NCI-H226 (cell line): ENCODE data around the gene RAB7B.
"Not testable (repeated sequence)": the region's sequence is repeated elsewhere in the genome, so short reads cannot be mapped to it uniquely, and the experiment has no call there.

Experiments
- DNase-seq: peaks from one replicate; pipeline ENCODE4 v3.0.0-alpha.2; 2015

Gene RAB7B, protein sequence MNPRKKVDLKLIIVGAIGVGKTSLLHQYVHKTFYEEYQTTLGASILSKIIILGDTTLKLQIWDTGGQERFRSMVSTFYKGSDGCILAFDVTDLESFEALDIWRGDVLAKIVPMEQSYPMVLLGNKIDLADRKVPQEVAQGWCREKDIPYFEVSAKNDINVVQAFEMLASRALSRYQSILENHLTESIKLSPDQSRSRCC

DNA sequence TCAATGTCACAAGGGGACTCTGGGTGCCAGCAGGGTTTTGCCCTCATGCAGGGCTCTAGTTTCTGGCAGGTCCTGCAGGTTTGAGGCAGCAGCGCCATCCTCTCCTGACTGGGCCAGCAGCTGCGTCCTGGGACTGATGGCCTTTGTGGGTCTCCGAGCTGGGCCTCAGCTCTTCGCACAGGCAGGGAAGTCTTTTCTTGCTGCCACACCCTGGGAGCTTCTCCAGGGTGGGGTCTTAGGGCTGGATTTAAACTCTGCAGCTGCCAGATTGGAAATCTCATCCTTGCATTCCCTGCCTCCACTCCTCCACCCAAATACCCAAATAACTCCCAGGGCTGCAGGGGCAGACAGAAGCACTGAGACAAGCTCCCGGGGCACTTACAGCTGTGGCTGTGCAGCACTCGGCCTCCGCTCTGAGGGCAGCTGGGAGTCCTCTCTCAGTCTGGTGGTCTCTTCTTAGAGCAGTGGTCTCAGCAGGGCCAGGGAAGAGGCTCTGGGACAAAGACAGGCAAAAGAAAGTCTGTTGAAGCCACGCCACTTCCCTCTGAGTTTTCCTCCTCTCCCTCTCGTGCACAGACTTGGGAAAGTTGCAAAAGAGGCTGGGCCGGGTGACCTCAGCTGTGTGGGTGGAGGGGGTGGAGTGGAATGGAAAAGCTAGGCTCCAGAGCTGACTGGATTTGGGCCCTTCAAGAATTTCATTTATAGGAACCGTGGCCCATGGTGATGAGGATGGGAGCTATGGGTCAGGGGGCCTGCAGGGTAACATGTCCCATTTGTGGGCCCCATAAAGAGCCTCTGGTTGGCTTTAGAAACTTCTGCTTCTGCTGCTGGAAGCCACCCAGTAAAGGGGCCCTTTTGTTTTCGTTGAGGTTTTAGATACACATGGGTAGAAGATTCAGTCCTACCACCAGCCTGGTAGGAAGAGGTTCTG is at the start of gene RAB7B:
RAB7B (minus strand) TSS at position 525 of the 931 bp plus-strand sequence. CDS start 9,260 bp downstream, outside the sequence.
- peak; percentile 80 for DNase-seq

DNA sequence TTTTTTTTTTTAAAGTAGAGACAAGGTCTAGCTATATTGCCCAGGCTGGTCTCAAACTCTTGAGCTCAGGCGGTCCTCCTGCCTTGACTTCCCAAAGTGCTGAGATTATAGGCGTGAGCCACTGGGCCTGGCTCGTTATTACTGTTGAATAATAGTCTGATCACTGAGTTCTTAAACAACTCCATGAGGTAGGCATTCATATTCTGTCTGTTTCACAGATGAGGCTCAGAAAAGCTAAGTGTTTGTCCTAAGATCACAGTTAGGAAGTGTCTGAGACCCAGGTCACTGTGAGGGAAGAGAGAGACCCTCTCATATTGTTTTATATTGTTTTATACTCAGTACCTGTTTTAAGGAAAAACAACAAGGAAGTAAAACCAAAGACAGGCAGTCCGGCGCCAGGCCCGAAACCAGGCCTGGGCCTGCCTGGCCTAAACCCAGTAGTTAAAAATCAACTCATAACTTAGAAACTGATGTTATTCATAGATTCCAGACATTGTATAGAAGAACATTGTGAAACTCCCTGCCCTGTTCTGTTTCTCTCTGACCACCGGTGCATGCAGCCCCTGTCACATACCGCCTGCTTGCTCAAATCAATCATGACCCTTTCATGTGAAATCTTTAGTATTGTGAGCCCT is 49.2 kb upstream of the RAB7B start:
- not testable (repeated sequence) for DNase-seq

DNA sequence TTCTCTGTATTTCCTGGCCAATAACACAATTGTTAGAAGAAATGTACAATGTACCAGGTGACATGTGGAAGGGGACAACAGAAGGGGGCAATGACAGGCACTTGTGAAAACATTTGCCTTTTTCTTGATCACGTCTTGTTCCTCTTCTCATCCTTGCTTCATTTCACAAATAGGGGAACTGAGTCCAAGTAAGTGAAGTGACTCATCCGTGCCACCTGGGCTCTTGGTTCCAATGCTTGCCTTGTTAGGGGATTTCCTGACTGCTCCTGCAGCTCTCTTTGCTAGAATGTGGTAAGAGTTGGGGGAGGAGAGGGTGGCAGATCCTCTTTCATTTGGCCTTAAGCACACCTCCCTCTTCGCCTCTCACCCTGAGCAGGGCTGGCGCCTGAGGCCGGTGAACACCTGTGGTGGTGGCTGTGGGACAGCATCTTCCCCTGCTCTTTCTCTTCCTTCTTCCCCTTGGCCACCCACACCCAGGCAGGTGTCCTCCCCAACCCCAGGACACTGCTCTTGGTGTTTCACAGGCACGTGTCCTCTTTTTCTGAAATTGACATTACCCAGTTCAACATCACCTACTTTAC is 47.5 kb upstream of the RAB7B start:
- DNase-seq: peak; percentile 12

DNA sequence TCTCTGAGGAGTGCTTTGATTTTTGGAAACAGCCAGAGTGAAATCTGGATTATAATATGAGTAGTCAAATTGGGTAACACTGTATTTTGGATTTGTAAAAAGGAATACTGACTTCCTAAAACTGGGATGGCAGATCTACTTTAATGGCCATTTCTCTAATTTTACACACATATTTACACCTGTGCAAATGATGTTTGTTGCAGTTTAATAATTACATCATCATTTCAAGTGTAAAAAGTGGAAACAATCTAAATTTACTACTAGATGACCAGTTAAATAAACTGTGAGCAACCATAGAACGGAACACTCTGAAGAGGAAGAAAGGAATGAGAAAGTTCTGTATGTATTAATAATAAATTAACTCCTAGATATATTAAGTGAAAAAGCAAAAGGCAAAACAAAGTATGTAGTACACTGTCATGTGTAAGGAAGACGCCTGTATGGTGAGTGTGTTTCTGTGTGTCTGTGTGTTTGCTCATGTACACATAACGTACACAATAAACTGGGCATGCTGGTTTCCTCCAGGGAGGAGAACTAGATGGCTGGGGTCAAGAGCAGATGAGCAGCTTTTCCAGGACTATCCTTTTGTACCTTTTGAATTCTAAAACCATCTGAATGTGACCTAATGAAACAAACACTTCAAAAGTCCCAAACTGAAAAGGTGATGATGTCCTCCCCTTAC is 46.9 kb upstream of the RAB7B start:
- DNase-seq: no peak

DNA sequence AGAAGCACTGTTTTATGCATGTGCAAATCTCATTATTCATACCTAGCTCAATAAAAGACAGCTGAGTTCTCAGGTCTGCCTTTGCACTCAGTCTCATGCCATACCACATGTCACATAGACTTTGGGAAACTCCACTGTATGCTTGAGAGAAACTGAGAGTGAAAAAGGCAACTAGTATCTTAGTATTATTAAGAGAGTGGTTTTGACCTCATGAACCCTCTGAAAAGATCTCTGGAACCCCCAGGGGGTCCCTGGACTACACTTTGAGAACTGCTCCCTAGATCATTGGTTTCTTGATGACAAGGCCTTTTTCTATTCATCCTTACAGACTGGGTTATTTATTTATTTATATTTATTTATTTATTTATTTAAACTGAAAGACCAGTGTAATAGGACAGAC is 46.1 kb upstream of the RAB7B start:
- DNase-seq: no peak

DNA sequence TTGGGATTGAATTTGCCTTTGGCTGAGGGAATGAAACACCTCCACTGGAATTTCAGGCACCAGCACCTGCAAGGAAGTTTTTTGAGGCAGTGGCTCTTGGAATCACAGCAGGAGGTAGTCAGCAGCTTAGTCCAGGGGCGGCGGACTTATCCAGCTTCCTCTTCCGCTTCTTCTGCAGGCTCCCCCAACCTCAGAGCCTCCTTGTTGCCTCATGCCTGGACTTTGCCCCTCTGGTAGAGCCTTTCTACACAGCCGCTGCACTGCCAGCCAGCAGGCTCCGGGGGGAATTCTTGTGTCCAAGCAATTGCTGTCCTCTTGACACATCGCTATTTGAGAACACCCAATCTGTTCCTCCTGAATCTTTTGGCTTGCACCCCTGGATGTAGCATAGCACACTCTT is 45.4 kb upstream of the RAB7B start:
- no peak for DNase-seq

DNA sequence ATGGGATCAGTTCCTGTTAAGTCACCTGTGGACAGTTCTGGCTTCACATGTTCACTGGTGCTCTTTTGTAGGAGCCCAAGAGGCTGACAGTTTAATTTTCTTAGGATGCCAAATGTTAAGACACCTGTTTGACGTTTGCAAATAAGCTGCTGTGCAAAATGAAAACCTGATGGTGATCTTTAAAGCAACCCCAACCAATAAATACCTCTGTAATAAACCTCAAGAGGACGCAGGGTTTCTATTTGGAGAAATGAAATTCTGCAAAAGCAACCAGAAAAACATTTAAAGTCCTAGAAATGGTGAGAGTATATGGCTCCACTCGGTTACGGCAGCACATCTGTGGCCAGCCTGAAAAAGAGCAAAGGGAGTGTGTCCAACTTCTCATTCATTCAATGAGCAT is 44.1 kb upstream of the RAB7B start:
- no peak for DNase-seq

DNA sequence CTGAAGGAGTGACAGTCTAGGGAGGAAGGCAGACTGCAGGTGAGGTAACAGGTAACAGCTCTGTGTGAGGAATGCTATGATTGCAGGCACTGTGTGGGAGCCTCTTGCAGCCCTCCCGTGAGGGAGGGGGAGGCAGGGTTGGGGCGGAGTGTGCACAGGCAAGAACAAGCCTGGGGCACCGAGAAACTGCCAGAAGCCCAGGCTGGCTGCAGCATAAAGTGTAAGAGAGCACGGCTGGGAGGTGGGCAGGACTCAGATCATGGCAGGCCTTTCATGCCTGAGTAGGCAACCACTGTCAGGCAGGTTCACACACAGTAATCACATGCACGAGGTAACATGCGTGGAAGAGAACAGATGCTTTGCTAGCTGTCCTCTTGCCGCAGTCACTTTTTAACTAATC is 38.4 kb upstream of the RAB7B start:
- no peak for DNase-seq

DNA sequence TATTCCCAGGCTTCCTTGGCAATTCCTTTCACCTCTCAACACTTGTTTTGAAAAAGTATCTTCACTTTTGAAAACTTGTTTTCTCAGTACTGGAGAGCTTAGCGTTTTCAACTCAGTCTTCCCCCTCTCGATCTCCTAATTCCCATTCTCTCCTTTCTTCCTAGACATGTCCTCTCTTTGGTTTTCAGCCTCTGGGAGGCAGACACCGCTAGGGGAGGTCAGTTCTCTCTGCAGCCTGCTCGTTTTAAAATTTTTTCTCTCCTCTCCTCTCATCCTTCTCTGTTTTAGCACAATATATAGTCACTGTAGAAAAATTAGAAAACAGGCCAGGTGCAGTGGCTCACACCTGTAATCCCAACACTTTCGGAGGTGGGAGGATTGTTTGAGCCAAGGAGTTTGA is 37.1 kb upstream of the RAB7B start:
- no peak for DNase-seq

DNA sequence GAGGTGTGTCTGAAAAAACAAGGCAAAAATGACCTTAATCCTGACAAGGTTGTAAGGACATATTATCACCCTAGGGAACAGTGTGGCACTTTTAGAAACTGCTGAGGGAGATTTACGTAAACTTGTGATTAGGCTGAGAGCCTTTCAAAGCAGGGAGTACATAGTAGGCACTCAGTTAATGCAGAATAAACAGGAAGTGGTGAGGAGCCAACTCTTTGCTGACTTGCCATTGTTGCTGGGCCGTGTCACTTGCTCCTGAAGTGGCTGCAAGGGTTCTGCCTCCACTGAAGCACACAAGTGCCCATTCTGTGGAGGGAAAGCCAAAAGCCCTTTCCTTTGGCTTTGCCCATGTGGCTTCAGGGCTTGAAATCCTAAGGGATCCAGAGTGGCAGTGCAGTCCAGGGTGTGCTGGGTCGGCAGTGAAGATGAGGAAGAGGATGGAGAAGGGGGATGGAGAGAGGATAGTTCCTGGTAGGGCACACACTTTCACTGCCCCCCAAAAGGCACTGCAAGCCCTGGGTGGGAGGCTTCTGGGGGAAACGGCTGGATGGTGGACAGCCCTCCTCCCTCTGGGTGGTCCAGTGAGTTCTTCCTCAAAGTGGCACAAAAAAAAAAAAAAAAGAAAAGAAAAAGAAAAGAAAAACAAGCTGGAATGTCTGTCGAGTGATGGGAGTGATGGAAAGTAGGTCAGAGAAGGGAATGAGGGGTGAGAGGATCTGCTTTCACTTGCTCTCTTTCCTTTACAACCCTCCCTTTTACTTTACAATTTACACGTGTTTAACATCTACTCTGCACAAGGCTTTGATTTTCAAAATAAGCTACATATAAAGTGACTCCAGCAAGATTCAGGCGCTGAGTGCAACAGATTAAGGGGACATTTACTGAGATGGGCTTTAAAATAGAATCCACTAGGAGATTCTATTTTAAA is 36.1 kb upstream of the RAB7B start:
- no peak for DNase-seq

DNA sequence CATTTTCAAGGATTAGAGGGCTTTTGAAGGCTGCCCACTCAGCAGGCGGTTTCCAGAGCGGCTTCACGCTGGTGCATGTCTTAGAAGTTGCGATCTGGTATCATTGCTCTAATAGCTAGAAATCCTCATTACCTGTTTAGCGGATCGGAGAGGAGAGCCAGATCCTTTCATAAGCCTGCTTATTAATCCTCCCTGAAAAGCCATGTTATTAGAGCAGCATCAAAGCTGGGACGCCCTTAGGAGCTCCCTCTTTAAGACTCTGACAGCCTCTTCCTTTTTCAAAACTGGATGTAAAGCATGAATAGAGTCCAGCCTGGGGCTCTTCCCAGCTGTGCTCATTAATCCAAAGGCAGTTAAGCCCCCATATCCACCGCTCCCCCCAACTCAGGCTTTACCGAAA is 34.4 kb upstream of the RAB7B start:
- DNase-seq: no peak

DNA sequence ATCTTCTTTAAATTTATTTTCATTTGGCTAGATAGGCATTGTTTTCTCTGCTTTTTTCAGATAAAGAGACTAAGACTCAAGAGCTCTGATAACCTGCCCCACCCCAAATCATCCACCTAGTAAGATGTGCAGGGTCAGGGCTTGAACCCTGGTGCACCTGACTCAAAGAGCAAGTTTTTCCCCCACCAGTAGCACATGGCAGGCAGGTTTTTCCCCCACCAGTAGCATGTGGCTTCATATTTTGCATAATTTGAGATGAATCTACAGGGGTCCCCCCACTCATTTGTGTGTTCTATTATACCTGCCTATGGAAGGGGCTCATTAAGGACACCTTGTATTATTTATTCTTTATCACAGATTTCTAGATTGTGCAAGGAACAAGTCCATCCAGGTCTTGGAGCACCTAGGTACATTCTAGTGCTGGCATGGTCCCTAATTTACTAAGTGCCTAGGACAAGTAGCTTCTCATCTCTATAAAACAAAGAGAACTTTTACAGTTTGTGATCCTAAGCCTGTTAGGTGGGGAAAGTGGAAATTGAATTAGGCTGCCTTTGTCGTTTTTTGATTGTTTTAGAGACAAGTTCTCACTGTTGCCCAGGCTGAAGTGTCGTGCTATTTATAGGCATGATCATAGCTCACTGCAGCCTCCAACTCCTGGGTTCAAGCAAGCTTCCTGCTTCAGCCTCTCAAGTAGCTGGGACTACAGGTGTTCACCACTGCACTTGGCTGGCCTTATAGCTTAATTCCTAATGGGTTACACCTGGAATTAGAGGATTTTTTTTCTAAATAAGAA is 33.7 kb upstream of the RAB7B start:
- no peak for DNase-seq

DNA sequence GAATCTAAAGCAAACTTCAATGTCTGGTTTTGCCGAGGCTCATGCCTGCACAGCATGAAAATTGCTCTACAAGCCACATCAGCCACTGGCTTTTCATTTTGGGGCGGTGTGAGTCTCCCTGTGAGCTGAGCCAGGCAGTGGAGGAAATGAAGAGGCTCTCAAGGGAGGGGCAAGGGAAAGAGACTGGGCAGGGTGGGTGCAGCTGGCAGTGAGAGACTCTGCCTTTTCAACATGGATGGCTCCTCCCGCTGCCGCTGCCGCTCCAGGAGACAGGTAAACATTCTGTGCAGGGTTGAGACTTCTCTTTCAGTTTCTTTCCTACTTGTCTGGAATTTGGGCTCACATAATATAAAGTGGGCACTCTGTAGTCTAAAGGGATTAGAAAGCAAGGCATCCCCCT is 31.8 kb upstream of the RAB7B start:
- no peak for DNase-seq

DNA sequence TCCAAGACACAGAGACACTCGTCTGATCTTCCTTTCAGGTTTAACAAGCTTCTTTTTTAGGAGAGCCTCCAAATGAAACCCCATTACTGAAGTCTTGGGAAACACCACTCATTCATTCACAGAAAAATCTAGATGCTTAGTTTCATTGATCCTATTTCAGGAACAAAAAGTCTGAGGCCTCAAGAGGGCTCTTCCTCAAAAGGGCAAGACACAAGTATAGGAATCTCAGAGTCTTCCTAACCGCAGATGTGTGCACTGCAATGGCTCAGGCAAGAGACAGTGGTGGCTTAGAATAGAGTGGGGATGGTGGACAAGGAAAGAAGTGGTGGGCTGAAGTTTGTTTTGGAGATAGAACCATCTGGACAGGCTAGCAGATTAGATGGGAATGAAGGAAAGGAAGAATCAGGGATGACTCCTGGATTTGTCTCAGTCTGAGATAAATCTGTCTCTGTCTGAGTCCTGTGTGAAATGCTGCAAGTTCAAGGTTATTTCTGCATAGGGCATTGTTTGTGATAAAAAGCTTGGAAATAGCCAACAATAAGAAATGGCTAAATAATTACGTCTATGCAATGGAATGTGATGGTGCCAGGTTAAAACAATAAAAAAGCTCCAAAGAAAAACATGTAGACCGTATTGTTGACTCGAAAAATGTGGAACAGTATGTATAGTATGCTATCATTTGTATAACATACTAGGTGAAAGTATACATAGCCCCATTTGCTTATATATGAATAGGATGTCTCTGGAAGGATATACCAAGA is 29.4 kb upstream of the RAB7B start:
- no peak for DNase-seq

DNA sequence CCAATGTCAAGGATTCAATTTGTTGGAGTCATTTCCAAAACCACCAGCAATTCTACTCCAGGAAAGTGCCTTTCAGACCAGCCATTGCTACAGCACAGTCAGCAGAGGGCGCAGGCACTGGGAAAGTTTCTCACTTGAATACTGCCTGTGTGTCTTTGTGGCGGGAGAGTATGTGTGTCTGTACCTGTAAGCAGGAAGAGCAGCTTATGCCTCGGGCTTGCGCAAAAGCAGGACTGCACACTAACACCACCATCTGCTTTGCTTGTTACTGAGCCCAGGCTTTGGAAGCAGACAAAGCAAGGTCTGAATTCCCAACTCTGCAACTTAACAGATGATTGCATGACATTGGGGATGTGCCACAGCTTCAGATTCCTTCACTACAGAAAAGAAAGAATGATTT is 27.5 kb upstream of the RAB7B start:
- peak; percentile 75 for DNase-seq

DNA sequence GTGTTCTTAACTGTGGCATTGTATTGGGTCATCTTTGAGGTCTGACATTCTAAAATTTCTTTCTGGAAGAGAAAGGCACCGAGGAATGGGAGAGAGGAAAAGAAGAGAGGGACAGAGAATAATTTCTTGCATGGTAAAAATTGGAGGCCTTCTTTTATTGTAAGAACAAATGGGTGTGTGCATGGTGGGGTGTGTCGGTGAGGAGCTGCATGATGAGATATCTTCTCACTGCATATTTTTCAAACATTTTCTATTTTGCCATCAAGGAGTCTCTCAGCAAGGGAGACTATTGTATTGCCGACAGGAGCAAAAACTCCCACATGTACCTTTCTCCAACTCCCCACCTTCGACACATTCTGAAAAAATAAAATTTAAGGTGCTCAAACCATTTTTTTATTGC is 27.0 kb upstream of the RAB7B start:
- DNase-seq: no peak

DNA sequence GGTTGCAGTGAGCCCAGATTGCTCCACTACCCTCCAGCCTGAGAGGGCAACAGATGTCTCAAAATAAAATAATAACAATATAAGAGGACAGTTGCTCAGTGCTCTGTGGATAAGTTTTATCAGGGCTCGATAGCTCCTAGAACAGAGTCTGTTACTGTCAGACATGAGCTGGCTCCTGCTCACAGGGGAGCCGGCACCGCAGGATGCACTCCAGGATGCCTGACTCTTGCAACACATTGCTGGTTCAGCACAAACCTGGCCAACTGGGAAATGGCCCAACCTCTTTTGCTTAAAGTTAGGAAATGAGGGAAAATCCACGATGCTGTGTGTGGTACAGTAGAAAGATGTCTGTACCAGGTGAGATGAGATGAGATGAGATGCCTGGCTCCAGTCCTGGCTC is 26.3 kb upstream of the RAB7B start:
- peak; percentile 81 for DNase-seq

DNA sequence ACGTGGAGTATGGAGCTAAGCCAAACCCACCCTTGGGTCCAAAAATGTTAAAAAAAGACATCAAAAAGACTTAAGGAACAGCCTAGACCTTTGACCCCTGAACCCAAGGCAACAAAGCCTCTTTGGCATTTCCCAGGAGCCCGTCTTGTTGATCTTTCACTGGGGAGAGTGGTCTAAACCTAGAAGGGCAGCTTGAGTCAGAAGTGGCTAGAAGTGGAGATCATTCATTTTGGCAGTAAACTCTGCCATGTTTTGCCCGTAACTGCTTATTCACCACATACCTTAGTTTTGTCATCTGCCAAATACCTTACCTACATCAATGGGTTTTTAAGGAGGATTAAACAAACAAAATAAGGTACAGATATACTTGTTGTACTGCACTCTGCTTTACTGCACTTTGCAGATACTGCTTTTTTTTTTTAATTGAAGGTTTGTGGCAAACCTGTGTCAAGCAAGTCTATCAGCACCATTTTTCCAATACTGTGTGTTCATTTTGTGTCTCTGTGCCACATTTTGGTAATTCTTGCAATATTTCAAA is 22.2 kb upstream of the RAB7B start:
- no peak for DNase-seq

DNA sequence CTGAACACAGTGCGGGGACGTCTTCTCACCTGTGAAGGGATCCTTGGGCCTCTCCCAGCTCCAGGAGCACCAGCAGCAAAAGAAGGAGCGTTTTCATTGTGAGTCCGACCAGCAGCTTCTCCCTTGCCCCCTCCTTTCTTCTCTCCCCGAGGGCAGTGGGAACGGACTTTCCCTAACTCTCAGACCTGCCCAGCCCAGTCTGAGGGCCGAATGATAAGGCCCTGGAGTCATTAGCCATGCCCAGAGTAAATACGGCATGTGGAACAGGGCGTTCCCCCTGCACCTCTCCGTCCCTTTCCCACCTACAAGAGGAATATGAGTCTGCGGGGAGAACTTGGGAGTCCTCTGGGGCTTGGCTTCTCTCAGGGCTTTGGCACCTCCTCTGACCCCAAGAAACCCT is 20.5 kb upstream of the RAB7B start, which contains the start of gene CTSE:
CTSE (minus strand) TSS at position 201 of the 400 bp plus-strand sequence; CDS start at position 97, 104 bp downstream.
- DNase-seq: no peak

DNA sequence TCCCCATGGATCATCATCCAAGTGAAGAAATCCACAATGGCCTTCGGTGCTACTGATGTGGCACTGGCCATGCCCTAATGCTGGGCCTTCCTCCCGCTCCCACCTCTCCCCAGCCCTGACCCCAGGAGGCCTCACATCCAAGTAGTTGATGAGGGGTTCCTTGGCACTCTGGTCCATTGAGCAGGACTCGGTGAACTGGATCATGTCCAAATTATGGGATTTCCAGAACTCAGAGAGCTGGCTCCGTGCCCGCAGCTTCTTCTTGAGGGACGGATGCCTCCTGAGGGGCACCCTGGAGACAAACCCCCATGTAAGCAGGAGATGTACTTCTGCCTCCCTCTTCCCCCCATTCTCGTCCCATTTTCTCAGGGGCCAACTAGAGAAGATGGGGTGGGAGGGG is 19.6 kb upstream of the RAB7B start:
- no peak for DNase-seq
